SHP77 treated with DMSO at 0.1 percent for 48 hours (cell line): ENCODE results near the gene PLCD1.
"Not testable (repeated sequence)": the region's sequence is repeated elsewhere in the genome, so short reads cannot be mapped to it uniquely, and the experiment has no call there.

ENCODE experiments used
- DNase-seq: peaks from one replicate; lab custom pipeline; 2025; lab: John Stamatoyannopoulos, UW

Gene PLCD1

GRCh38 chr3:38029400-38030125 lies at the start of gene PLCD1:
Gene PLCD1 (minus strand): TSS chr3:38029642. CDS start chr3:38029539, 103 bp downstream.
- DNase-seq = no peak

GRCh38 chr3:38077073-38077472 lies 47.6 kb upstream of the PLCD1 start:
- DNase-seq = not testable (repeated sequence)

GRCh38 chr3:38070013-38070412 lies 40.6 kb upstream of the PLCD1 start:
- DNase-seq = no peak

GRCh38 chr3:38067508-38068233 lies 38.2 kb upstream of the PLCD1 start:
- DNase-seq = no peak

DNA sequence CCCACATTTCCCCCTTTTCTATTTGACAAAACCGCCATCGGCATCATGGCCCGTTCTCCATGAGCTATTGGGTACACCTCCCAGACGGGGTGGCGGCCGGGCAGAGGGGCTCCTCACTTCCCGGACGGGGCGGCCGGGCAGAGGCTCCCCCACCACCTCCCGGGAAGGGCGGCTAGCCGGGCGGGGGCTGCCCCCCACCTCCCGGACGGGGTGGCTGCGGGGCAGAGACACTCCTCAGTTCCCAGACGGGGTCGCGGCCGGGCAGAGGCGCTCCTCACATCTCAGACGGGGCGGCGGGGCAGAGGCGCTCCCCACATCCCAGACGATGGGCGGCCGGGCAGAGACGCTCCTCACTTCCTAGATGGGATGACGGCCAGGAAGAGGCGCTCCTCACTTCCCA lies 35.0 kb upstream of the PLCD1 start:
- DNase-seq = not testable (repeated sequence)

GRCh38 chr3:38062809-38063208 lies 33.4 kb upstream of the PLCD1 start:
- DNase-seq = no peak

DNA sequence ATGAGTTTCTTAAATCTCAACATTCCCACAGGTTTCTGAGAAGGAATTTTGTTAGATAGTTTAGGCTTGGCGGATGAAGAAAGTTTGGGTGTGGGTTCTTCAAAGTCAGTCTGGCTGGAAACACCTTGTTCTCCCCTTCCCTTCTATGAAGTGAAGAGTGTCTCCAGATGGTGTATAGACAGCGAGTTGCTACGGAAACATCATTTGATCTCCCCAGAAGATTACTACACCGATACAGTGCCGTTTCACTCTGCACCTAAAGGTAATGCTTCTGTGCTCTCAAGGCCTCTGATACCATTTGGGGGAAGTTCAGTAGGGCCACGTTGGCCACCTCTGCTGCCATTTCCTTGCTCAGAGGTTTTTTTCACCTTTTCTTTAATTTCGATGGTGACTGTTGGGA lies 30.1 kb upstream of the PLCD1 start:
- no peak for DNase-seq

DNA sequence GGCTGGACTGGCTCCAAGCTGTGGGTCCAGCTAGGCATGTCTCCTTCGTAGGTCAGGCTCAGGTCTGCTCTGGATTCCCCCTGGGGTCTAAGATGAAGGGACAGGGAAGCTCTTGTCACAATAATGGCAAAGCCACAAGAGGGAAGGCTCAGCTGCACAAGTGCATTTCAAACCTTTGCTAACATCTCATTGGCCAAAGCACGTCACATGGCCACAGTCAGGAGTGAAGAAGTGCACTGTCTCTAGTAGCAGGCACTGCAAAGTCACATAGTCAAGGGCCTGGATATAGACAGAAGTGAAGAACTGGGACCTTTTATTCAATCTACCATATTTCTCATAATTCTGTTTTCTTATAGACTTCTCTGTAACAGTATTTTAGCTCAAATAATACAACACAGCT lies 29.7 kb upstream of the PLCD1 start:
- no peak for DNase-seq

- no peak for DNase-seq
Measured at GRCh38 chr3:38054499-38055001, 25.1 kb upstream of the PLCD1 start.

GRCh38 chr3:38053813-38054498 lies 24.5 kb upstream of the PLCD1 start:
- not testable (repeated sequence) for DNase-seq

GRCh38 chr3:38053286-38053685 lies 23.8 kb upstream of the PLCD1 start:
- DNase-seq = not testable (repeated sequence)

GRCh38 chr3:38051131-38051530 lies 21.7 kb upstream of the PLCD1 start:
- no peak for DNase-seq

- DNase-seq = no peak
Measured at GRCh38 chr3:38049358-38050126, 20.1 kb upstream of the PLCD1 start.

DNA sequence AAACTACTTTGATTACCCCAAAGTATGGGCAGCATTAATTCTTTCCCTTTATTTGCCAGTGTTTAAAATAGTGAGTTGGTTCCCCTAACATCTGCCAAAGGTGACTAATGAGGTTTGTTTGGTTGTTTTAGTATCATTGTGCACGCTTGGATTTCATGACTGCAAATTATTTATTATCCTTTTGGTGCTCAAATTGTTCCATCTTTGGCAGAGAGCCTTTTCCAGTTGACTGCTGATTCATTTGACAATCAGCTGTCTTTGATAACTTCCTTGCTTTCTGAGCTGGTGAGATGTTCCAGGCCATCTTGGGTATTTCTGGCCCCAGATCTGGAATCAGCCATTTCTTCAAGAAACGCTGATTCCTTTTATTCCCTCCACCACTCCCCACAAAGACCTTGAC lies 18.5 kb upstream of the PLCD1 start:
- no peak for DNase-seq

- DNase-seq = no peak
Measured at GRCh38 chr3:38046821-38047220, 17.4 kb upstream of the PLCD1 start.

DNA sequence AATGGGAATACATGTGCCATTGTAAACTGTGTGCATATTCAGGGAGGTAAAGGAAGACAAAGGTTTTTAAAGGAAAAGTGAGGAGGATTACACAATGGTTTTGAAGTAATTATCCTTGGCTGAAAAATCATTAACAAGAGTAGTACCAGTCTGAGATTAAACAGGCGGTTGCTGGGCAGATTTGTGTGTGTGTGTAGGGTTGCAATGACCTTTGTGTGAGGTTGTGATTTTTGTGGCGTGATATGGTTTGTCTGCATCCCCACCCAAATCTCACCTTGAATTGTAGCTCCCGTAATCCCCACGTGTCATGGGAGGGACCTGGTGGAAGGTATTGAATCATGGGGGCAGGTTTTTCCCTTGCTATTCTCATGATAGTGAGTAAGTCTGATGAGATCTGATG lies 16.6 kb upstream of the PLCD1 start:
- no peak for DNase-seq

DNA sequence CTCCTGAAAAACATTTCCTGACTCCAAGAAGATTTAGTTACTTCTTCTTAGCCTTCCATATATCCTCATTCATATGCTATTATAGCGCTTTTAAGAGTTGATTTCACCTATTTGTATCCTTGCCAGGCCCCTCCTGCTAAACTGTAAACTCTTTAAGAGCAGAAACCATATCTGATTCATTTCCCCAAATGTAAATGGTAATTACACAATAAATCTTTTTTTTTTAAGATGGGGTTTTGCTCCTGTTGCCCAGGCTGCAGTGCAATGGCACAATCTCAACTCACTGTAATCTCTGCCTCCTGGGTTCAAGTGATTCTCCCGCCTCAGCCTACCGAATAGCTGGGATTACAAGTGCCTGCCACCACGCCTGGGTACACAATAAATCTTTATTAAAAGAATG lies 14.0 kb upstream of the PLCD1 start:
- no peak for DNase-seq

DNA sequence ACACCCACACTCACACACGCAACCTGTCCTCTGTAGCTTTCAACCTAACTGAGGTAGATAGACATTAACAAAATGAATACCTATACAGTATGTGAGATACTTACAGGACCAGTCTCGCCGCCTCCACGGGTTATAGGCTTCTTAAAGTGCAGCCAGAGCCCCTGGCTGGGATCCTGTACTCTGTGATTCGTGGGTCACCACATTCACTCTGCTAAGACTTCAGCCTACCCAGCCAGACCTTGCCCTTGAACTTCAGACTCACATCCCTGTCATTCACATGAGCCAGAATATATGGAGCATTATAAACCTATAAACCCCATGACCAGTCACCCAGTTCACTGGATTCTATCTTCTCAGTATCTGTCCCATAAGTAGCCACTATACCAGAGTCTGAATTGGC lies 11.0 kb upstream of the PLCD1 start:
- no peak for DNase-seq

DNA sequence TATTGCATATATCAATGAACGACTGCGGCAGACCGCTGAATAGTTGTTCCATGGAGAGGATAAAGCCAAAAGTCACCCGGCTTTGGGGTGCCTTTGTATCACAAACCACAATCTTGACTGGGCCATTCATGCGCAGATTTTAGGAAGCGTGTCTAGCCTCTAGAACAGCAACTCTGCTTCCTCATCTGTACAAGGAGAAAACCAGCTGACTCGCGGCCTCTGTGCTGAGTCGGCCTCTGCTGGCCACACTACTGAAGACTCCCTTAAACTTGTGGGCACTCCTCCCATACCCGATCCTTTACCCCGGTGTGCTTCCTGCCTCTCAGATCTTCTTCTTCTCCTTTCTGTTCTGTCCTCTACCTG lies 10.4 kb upstream of the PLCD1 start:
- DNase-seq = no peak

- DNase-seq = no peak
Measured at GRCh38 chr3:38039101-38039898, 9.9 kb upstream of the PLCD1 start, which contains the start of gene DLEC1. Gene DLEC1 (plus strand): TSS chr3:38039208. CDS start chr3:38039226, 18 bp downstream.

DNA sequence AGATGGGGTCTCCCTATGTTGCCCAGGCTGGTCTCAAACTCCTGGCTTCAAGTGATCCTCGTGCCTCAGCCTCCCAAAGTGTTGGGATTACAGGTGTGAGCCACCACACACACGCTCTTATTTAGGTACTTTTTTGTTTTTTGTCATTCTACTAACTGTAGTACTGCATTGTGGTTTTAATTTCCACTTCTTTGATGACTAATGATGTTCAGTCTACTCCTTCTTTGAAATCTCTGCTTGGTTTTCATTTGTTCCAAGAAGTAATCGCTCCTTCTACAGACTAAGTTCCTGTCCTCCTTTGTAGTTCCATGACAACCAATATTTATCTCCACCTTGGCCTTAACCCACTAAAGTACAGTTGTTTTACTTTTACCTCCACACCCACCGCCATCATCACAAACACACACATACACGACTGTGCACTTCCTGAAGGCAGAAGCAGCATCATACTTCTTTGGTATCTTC lies 9.0 kb upstream of the PLCD1 start:
- DNase-seq = no peak
